ENCODE results near the gene CD34.
"Not testable (repeated sequence)": the region's sequence is repeated elsewhere in the genome, so short reads cannot be mapped to it uniquely, and the experiment has no call there.

CD34 gene, protein sequence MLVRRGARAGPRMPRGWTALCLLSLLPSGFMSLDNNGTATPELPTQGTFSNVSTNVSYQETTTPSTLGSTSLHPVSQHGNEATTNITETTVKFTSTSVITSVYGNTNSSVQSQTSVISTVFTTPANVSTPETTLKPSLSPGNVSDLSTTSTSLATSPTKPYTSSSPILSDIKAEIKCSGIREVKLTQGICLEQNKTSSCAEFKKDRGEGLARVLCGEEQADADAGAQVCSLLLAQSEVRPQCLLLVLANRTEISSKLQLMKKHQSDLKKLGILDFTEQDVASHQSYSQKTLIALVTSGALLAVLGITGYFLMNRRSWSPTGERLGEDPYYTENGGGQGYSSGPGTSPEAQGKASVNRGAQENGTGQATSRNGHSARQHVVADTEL

DNA sequence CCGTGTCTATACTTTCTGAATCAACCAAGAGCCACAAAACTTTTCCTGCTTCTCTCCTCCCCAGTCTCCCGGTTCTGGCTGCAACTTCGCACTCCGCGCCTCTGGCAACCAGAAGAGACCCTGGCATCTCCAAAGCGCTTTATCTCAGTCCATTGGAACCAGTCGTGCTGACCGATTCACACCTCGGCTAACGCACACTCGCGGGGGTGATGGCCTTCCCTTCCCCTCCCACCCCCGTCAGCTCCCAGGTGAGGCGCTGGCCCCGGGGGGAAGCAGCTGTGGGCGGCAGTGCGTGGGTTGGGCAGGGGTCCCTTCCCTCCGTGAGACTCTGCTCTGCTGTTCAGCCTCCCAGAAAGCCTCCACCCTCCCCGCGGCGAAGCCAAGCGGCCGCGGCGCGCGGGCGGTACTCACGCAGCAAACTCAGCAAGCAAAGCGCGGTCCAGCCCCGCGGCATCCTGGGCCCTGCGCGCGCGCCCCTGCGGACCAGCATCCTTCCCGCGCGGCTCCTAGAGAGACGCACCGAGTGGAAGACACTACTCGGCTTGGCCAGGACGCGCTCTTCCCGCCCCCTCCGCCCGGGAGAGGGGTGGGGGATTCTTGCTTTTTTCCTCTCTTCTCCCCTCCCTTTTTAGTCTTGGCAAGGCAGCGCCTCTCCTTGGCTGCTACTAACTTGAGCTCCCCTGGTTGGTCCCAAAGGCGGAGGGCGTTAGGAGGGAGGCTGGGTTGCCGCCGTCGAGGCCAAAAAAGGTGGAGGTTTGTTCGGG is at the start of gene CD34:
CD34 (minus strand) TSS at position 535 of the 764 bp plus-strand sequence; CDS start at position 490, 45 bp downstream.
- no peak for DNase-seq (ENCODE audit: low spot score)

DNA sequence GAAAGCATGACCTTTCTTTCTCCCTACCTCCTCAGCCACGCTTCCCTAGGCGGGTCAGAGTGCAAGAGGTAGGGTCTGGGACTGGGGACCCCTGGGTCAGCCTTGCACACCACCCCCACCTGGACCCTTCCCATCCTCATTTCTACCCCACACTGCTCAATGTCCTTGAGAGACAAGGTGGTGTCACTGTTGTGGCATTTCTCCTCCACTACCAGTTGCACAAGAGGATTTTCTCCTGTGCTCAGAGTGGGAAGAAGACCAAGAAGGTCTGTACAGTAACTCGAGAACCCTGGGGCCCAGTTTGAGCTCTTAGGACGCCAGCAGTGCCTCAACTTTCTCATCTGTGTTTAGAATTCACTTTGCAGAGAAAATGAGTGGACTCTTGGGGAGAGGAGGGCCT is 49.4 kb upstream of the CD34 start:
- DNase-seq (ENCODE audit: low spot score): no peak

DNA sequence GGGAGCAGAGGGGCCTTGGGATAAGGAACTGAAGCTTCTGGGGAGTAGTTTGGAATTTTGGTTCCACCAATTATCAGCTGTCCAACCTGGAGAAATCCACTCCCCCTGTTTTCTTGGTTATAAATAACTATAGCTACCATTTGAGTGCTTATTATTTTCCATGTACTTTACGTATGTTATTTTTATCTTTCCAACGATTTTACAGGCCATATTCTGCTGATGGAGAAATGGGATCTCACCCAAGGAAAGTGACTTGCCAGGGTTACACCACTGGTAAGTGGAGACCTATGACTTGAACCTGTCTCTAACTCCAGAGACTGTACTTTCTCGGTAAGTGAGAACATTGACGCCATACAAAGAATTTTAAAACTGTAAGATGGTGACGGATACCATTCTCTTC is 49.0 kb upstream of the CD34 start:
- no peak for DNase-seq (ENCODE audit: low spot score)

DNA sequence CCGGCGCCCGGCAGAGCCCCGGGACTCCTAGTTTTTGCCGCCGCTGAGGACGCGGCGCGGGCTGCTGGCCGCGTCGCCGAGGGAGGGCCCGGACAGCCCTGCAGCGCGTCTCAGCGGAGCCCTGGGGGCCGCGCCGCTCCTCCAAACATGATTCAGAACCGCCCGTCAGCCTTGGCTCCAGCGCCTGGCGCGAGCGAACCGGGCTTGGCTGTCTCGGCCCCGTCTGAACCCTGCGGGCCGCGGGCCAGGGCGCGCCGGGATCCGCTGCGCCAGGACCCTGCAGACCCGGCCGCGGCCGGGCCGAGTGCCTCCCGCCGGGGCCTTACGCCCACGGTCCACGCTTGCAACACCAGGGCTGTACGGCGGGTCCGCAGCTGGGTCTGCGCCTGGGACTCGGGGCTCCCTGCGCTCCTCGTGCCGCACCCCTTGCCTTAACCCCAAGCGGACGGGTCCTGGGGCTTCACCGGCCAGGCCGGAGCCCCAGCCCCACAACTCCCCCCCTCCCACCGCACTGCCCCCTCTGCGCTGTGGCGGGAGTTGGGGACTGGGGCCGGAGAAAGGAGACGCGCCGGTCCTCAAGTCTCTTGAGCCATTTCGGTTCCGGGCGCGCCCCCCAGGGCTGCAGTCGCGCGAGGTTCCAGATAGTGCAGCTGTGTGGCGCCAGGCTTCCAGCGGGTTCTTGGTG is 48.4 kb upstream of the CD34 start:
- DNase-seq (ENCODE audit: low spot score): no peak

DNA sequence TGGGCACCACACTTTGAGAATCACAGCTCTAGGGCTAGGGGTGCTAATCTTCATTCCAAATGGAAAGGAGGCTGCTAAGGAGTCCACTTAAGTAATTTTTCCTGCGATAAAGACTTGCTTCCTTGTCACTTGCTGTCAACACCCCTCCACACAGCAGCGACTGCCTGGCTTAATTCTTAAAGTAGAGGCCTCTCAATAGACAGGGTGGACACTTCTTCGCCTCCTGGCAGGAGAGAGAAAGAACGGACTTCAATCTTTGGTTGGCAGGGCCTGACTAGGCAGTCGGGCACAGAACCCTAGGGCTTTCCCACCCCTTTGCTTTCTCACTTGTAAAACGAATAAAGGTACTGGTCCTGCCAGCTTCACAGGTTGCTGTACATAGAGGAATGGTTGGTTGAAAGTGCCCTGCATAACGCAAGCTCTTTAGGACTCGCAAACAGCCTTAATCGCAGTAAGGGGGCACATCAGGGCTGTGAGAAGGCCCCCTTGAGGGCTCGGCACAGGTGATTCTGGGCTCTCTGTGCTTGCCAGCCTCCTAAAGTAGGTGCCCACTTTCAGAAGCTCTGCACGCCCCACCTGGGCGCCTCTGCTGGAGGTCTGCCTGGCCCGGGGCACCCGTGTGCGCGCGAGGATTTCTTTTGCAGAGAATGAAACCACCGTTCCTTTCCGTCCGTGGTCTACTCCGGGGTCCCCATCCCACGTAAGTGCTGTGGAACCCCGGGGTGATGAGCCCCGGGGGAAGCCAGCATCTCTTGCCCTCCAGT is 47.6 kb upstream of the CD34 start:
- DNase-seq (ENCODE audit: low spot score): no peak

DNA sequence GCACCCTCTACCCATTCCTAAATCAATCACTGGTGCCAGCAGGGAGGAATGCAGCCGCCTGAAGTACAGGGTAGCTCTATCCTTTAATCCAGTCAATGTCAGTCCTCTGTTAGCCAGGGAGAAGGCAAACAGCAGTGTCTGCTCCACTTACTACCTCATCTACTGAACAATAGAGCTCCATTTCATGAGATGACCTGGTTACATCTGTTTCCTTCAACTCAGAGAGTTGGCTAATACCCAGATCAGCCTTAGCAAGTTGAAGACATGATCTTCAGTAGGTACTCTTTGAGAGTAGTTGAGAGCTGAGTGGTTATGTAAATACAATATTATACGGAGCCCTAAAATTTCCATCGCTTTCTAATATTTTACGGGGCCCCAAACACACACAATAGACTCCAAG is 46.1 kb upstream of the CD34 start:
- DNase-seq (ENCODE audit: low spot score): no peak

DNA sequence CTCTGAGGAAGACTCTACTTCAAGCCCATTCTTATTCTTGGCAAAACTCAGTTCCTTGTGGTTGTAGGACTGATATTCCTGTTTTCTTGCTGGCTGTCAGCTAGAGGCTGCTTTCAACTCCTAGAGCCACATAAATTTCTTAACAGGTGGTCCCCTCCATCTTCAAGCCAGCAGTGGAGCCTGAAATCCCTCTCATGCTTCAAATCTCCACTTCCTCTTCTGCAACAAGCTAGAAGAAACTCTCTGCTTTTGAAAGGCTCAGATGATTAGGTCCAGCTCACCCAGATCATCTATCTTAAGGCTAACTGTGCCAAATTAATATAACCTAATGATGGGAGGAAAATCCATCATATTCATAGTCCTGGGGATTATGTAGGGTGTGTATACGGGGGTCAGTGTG is 43.2 kb upstream of the CD34 start:
- no peak for DNase-seq (ENCODE audit: low spot score)

DNA sequence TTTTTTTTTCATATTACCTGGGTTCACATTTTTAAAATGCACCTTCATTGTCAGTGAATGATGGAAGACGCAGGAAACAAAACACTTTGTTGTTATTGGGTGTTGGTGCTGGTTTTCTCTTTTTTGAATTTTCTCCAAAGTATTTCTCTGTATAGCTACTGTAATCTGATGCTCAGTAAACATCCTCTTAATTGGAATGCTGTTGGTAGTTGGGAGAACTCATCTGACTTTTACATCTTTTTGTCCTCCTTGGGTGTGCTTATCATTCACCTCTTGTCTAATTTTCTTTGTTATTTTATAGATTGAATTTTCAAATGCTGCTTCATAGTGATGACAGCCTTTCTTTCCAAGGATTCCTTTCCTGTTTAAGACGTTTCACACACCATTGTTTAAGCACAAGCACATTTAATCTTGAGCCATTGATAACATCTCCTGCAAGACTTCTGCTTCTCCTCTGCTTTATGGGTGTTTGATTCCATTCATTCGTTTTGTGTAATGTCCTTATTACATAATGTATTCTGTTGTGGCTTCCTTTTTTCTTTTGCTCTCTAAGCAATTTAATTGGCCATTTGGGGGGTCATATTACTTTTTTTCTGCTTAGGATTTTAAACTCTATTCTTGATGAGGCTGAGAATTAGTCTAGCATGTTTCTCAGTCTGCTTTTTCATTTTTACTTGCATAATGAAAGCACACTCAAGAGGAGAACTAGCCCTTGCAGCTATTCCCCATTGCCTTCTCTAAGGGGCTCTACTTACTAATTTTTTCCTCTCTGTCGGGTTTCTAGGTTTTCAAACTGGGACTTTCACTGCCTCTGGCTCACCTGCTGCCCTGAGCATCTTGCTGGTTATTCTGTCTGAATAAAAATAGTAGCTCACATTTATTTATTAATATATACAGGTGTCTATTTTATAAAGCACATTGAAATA is 42.0 kb upstream of the CD34 start:
- no peak for DNase-seq (ENCODE audit: low spot score)

DNA sequence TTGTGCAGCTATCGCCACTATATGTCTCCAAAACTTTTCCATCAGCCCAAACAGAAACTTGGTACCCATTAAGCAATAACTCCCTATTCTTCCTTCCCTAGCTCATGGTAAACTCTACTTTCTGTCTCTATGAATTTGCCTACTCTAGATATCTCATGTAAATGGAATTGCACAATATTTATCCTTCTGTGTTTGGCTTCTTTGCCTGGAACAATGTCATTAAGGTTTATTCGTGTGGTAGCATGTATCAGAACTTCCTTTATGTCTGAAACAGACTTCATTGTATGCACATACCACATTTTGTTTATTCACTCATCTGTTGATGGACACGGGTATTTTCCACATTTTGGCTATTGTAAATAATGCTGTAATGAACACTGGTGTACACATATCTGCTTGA is 40.7 kb upstream of the CD34 start:
- DNase-seq (ENCODE audit: low spot score): no peak

DNA sequence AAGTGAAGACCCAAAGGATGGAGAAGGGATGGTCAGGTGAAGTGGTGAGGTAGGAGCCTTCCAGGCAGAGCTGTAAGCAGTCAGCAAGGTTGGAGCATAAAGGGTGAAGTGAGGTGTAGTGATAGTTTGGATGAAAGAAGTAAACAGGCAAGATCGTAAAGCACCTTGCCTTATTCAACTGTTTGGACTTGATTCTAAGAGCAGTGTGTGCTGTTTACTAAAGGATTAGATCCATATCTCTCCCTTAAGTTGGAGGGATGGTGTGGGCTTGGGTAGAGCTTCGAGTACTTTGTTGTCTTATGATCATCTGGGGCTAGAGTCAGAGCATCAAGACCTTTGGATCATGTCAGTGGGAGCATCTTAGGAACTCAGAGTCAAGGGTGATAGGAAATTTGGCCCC is 39.8 kb upstream of the CD34 start:
- no peak for DNase-seq (ENCODE audit: low spot score)

DNA sequence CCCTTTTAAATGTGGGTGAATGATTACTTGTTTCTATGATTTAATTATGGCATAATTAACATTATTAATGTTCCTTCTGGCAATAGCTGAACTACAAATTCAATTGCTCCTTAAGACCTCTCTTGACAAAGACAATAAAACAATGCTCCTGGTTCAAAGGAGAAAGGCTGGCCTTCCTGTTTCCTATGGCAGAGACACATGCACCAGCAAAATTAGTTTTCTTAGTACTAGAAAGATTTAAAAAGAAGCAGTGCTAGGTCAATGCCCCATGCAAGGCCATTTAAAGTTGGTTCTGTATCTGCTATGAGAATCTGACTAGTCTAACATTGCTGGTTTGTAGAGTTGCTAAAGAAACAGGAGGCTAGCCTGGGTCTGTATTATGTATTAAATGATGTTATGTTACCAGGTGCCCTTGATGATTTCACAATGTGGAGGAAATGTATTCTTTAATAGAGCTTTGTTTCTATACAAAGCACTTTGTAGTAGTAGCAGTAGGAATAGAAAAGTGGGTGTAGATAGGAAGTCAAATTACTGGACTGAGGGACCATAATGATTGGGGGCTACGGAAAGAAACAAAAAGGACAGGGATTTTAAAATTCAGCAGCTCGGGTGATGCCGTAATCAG is 38.8 kb upstream of the CD34 start:
- no peak for DNase-seq (ENCODE audit: low spot score)

DNA sequence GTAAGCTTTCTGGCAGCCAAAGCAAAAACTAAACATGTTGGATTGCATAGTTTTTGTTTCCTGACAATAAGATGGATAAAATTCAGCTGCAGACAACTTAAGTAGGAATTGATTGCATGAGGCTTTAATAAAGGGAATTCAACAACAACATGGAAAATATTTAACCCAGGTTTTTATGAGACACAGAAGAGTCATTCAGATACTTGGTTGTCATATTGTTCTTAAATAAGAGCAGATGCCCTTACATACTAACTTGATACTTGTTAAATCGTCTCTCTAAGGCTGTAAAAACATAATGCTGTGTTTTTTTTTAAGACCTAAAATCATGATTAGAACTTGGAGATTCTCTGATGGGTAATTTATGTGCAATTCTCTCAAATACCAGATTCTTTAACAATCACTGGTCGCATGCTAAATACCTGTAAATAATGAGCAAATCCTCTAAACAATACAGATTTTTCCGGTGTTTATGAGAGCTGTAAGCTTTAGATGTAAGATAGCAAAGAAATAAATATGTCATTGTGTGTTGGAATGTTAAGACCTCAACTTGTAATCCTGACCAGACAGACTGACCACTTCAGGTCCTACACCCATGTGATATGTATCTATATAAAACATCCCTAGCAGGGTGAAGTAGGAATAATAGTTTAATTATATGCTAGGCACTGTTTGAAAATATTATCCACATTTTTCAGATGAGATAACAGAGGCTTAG is 37.8 kb upstream of the CD34 start:
- DNase-seq (ENCODE audit: low spot score): no peak

DNA sequence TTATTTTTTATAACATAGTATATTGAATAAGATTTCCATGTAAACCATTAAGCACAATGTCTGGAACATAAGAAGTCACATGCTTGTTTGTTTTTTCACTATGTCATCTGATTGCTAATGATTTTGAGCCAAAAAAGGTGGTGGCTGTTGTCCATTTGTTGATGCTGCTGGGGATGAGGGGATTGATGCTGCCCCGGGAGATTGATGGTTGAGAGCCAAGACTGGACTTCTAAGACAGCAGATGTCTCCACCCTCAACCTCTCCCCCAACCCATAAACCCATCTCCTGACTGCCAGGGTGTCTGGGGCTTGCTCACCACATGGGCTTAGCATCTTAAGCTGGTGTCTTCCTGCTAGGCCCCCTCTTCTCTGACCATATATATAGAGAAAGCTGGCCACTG is 35.8 kb upstream of the CD34 start:
- DNase-seq (ENCODE audit: low spot score): no peak

DNA sequence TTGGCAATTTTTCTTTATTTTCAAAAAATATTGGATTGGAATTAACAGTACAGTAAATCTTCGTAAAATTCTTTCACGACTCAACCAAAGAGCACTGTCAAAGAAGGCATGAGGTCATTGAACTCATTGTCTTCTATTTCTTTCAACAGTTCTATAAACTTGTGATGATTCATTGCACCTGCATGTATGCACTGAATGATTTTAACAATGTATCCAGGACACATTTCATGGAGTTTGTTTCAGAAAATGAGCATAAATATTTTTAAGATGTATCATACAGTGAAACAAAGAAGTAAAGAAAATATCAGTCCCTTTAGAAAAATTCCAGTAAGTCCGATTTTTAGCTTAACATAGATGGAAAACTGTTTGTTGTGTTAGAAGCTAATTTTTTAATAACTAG is 33.6 kb upstream of the CD34 start:
- DNase-seq (ENCODE audit: low spot score): no peak

DNA sequence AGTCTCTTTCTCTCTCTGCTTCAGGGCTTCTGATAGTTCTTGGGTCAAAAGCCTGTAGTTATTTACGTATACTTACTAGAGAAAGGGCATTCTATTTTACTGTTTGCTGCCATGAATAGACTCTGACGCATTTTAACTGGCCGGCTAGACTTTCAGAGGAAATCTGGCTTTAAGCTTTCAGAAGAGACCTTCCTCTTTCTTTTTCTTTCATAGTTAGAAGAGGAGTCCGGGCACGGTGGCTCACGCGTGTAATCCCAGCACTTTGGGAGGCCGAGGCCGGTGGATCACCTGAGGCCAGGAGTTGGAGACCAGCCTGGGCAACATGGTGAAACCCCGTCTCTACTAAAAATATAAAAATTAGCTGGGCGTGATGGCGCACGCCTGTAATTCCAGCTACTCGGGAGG is 31.4 kb upstream of the CD34 start:
- DNase-seq (ENCODE audit: low spot score): not testable (repeated sequence)

DNA sequence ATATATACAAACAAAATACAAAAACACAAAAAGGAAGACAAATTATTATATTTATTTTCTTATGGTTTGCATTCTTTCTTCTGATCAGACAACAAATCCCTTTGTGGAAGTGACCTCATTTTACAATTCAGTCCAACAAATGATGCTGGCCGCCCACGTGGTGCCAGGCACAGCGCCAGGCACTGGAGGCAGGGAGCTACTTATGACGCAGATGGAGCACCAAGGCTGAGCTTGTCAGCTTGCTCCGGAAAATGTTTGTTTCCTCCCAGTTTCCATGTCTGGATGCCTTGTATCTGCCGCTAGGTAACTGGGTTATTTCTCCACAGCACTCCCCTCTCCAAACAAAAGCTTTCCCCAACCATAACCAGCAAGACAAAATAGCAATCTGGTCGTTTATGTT is 30.7 kb upstream of the CD34 start:
- DNase-seq (ENCODE audit: low spot score): no peak

DNA sequence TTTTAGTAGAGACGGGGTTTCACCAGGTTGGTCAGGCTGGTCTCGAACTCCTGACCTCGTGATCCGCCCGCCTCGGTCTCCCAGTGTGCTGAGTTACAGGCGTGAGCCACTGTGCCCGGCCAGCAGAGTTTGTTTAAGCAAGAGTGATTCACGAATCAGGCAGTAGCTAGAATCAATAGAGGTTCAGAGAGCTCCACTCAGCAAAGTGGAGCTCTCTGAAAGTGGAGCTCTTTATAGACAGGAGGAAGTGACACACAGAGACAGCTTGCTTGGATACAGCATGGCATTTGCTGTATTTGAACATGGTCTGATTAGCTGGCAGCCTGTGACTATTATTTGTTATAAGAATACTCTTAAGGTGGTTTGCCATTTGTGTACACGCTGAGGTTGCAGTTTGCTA is 27.1 kb upstream of the CD34 start:
- no peak for DNase-seq (ENCODE audit: low spot score)

DNA sequence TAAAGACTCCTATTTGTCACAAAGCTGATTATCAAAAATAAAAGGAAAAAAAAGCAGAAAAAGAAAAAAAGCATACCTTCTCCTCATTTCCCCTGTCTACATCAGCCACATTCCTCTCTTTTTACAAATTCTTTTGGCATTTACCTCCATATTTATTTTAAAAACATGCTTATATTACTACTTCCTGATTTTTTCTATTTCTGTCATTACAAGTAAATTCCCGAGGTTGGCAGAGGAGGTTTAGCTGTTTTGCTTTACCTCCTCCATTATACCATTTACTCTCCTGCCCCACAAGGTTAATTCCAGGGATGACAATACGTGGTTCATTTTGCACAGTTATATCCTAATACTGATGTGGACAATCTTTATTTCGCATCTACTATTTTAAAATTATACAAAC is 26.3 kb upstream of the CD34 start:
- no peak for DNase-seq (ENCODE audit: low spot score)

DNA sequence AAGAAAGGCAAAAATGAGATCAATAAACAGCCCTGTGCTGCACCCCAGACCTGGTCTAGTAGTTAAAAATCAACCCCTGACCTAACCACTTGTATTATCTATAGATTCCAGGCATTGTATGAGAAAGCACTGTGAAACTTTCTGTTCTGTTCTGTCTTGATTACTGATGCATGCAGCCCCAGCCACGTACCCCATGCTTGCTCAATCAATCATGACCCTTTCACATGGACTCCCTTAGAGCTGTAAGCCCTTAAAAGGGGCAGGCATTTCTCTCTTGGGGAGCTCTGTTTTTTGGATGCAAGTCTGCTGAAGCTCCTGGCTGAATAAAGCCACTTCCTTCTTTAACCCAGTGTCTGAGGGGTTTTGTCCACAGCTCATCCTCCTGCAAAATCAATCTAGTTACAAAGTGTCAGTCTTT is 24.2 kb upstream of the CD34 start:
- DNase-seq (ENCODE audit: low spot score): no peak

DNA sequence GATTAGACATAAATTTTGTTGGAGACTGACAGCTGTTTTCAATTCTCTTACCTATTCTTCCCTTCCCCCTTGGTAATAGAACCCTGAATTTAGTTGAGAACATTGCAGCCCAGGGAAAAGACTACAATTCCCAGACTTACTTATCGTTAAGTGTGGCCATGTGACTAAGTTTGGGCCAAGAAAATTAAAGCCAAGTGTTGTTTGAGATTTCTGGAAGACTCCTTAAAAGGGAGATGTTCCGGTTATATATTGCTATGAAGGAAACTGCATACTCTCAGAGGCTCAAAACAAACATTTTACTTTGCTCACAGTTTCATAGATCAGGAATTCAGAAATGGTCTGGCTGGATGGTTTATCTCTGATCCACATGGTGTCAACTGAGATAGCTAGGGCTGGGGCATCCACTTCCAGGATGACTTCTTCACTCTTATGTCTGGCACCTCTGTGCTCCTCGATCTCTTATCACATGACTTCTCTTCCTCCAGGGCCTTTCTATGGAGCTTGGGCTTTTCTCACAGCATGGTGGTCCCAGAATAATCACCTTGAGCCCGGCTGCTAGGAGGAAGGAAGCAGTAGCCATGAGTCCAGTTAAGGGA is 22.4 kb upstream of the CD34 start:
- DNase-seq (ENCODE audit: low spot score): no peak

Measured in activated CD4-positive, alpha-beta T cell treated with anti-CD3 and anti-CD28 coated beads, Interleukin-2, Interleukin-4, amounts not matched to agents 100 ng/mL and 50 ng/mL, durations not matched to agents 16 hours and 8 hours (primary cell).